Prostate gland (tissue), 2 donors: ENCODE data around the gene SMC4. TPM values are rescaled to one million over a fixed set of nuclear protein-coding genes. Genes with fewer than 3 reads are reported as not detected.
A peak's percentile ranks its signal among the peaks of the same experiment; 100 is the strongest.

Experiments
- DNase-seq: peaks from one replicate; pipeline ENCODE4 v3.0.0-alpha.2; 2019; ENCODE audit warnings: low spot score
- H3K27ac ChIP-seq, 2 donors: fragments of 200-600 bp; sonication (generic); 2 replicates each; pipeline ENCODE4 v1.5.1; 2017 to 2019
- H3K27me3 ChIP-seq: fragments of 200-600 bp; sonication (generic); replicated peaks from 2 replicates; pipeline ENCODE4 v1.5.1; 2019; ENCODE audit not compliant: insufficient read depth
- H3K36me3 ChIP-seq, 2 donors: fragments of 200-600 bp; sonication (generic); 1 replicate in 1 of 2; 2 replicates in 1 of 2; pipeline versions ENCODE4 v1.5.1 to v1.8.1; 2017 to 2019
- H3K4me1 ChIP-seq: fragments of 200-600 bp; sonication (generic); replicated peaks from 2 replicates; pipeline ENCODE4 v1.5.1; 2019
- H3K4me3 ChIP-seq, 2 donors: fragments of 200-600 bp; sonication (generic); 2 replicates each; pipeline ENCODE4 v1.5.1; 2017 to 2019
- H3K9me3 ChIP-seq: fragments of 200-600 bp; sonication (generic); 2 replicates; pipeline ENCODE4 v1.5.1; 2017
- POLR2A ChIP-seq: fragments of 450-650 bp; IDR thresholded peaks from one replicate; pipeline ENCODE4 v1.6.1; 2016; ENCODE audit warnings: antibody characterized with exemption, mild to moderate bottlenecking
- POLR2AphosphoS5 ChIP-seq: sonication (generic); formaldehyde crosslinking; IDR thresholded peaks from one replicate; pipeline ENCODE4 v1.6.1; 2017; ENCODE audit warnings: antibody characterized with exemption
- WGBS: methylation state at CpG from one replicate; pipeline ENCODE4 v1.1.5; 2018; 5-methylcytosine and 5-hydroxymethylcytosine counted together
- intact Hi-C: fragments of 100-400 bp; cut with DNase I; formaldehyde crosslinking; loops from one replicate; pipeline ENCODE4 v1.14.2; 2022
- microRNA counts, 2 donors: library from miRNA; unstranded; fragments of <30 nt; microRNA quantifications; one replicate each; lab custom pipeline; 2016 to 2017
- microRNA-seq: library from miRNA; unstranded; fragments of <30 nt; microRNA quantifications from one replicate; pipeline ENCODE4, GENCODE V29; 2016
- small RNA-seq, 2 donors: library from RNA; depleted of rRNA; stranded (forward); fragments of <200 nt; gene quantifications; one replicate each; pipeline ENCODE3, GENCODE V24; 2016
- total RNA-seq, 2 donors: library from RNA; depleted of rRNA; stranded (reverse); fragments of >200 nt; gene quantifications; one replicate each; pipeline ENCODE4 v1.1.0, GENCODE V29; 2016
- TF ChIP-seq, protein P1 (sequence below), 4 experiments: fragments of 200-600 bp in 2 of 4; fragments of 450-650 bp in 2 of 4; sonication (generic) in 2 of 4; IDR thresholded peaks; 1 replicate in 3 of 4; 2 replicates in 1 of 4; pipeline ENCODE4 v1.5.1; 2016 to 2019; ENCODE audit warnings: antibody characterized with exemption in 4 of 4, mild to moderate bottlenecking in 2 of 4, moderate library complexity in 2 of 4

The SMC4 gene
- total RNA-seq, 2 donors from 2014 or later, result 13.8 to 40.4 TPM

DNA sequence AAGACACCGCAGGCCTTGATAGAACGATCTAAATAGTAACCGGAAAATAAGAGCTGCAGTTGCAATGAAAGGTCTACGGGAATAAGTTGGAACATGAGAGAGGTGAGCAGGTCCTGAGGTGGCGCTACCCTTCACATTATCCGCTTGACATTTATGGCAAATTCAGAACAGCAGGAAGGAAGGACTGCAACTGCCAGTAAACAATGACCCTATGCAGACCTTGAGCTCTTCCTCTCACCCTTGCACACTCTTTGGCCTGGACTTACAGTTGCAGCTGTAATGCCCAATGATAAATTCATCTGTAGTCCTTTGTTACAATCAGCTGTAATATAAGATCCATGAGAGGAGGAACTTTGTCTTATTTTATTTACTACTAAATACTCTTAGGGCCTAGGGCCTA, 82.4 kb downstream of the SMC4 start:
- H3K27ac ChIP-seq, result no peak overlapping the region
- TF ChIP-seq, protein P1, sequence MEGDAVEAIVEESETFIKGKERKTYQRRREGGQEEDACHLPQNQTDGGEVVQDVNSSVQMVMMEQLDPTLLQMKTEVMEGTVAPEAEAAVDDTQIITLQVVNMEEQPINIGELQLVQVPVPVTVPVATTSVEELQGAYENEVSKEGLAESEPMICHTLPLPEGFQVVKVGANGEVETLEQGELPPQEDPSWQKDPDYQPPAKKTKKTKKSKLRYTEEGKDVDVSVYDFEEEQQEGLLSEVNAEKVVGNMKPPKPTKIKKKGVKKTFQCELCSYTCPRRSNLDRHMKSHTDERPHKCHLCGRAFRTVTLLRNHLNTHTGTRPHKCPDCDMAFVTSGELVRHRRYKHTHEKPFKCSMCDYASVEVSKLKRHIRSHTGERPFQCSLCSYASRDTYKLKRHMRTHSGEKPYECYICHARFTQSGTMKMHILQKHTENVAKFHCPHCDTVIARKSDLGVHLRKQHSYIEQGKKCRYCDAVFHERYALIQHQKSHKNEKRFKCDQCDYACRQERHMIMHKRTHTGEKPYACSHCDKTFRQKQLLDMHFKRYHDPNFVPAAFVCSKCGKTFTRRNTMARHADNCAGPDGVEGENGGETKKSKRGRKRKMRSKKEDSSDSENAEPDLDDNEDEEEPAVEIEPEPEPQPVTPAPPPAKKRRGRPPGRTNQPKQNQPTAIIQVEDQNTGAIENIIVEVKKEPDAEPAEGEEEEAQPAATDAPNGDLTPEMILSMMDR (IDR thresholded peaks at IDR 0.05), result no peak
- TF ChIP-seq POLR2AphosphoS5 (no peak), POLR2A (no peak)
- H3K9me3 ChIP-seq, result no peaks in the 10 kb centered on the region
- no peaks in the 10 kb centered on the region for H3K27me3 ChIP-seq
- H3K4me1 ChIP-seq, result no peaks in the 10 kb centered on the region
- DNase-seq, result no peak
- no peak overlapping the region for H3K4me3 ChIP-seq
- intact Hi-C loops, result no loop called here
- WGBS, result 88% methylated on average over 6 of the region's 6 CpGs
- no peaks in the 10 kb centered on the region for H3K36me3 ChIP-seq

DNA sequence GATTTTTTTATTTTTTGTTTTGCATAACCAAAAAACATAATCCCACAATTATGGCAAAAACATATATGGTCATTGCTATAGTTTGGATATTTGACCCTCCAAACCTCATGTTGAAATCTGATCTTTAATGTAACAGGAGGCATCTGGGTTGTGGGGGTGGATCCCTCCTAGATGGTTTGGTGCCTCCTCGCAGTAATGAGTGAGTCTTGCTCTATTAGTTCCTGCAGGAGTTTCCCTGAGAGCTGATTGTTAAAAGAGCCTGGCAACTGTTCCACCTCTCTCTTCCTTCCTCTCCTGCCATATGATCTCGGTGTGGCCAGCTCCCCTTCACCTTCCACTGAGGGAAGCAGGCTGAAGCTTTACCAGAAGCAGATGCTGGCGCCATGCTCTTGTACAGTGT, 83.3 kb downstream of the SMC4 start:
- no peak for DNase-seq
- Histone ChIP-seq H3K27me3 (no peaks in the 10 kb centered on the region), H3K4me3 (no peak overlapping the region), H3K9me3 (no peaks in the 10 kb centered on the region), H3K36me3 (no peaks in the 10 kb centered on the region), H3K4me1 (no peaks in the 10 kb centered on the region), H3K27ac (no peak overlapping the region)
- intact Hi-C loops, result no loop called here
- 78% methylated on average over 3 of the region's 3 CpGs for WGBS
- TF ChIP-seq, protein P1 (IDR thresholded peaks at IDR 0.05), result no peak
- TF ChIP-seq POLR2A (no peak), POLR2AphosphoS5 (no peak)

MicroRNAs encoded within 50 kb of the gene (microRNA counts, 767-probe panel; counts per million panel counts)
- microRNA hsa-miR-15b-5p (lab: Ali Mortazavi, UCI), result 5,475 to 5,701 counts per million in 2 donors

Small RNA genes lying within 50 kb of the gene (microRNA-seq; reads per million reads assigned to microRNA genes)
- gene MIR15B (2,261 reads per million, percentile 91 among the genes with 10 or more reads in this experiment), gene MIR16-2 (62.6 reads per million, percentile 69 among the genes with 10 or more reads in this experiment)

Small RNA genes lying within 50 kb of the gene (small RNA-seq; reads per million reads assigned to genes)
- gene MIR15B (14.8 to 44.3 reads per million in 2 donors), gene MIR16-2 (0.84 to 1.6 reads per million in 2 donors), gene RNU7-136P (0 reads per million in 2 donors)

Other genes starting within 250 kb of the SMC4 start
- gene C3orf80, start 174.2 kb upstream of the SMC4 start, total RNA-seq, result under 1 TPM; 0.41 to 0.68 TPM
- 10 to 100 TPM; 16.1 to 43.3 TPM for gene IFT80, start 425 bp upstream of the SMC4 start, total RNA-seq
- 10 to 100 TPM in 1 of 2 donors, 1 to 10 TPM in 1; 3.2 to 11.4 TPM for gene TRIM59, start 50.1 kb downstream of the SMC4 start, total RNA-seq
- gene KPNA4, start 165.9 kb downstream of the SMC4 start, total RNA-seq, result 10 to 100 TPM; 19.5 to 29.2 TPM